Esophagus squamous epithelium (tissue), 5 donors: Measurements from ENCODE around the gene ZNF577. TPM values are rescaled to one million over a fixed set of nuclear protein-coding genes. Genes with fewer than 3 reads are reported as not detected.

ENCODE experiments used
- DNase-seq: peaks from one replicate; lab custom pipeline; 2025; lab: John Stamatoyannopoulos, UW
- H3K27ac ChIP-seq, 4 donors: fragments of 200-600 bp; sonication (generic); one replicate each; pipeline ENCODE4 v1.5.1; 2016 to 2019; ENCODE audit warnings: mild to moderate bottlenecking in 1 of 4
- H3K27me3 ChIP-seq, 4 donors: fragments of 200-600 bp; sonication (generic); 1 replicate in 3 of 4; 2 replicates in 1 of 4; pipeline versions ENCODE4 v1.5.1 to v1.6.0; 2017 to 2021; ENCODE audit warnings: antibody characterized with exemption in 1 of 4
- H3K36me3 ChIP-seq, 3 donors: fragments of 200-600 bp; sonication (generic); one replicate each; pipeline ENCODE4 v1.5.1; 2016 to 2019
- H3K4me1 ChIP-seq, 3 donors: fragments of 200-600 bp; sonication (generic); one replicate each; pipeline ENCODE4 v1.5.1; 2017 to 2019
- H3K4me3 ChIP-seq, 4 donors: fragments of 200-600 bp; sonication (generic); 1 replicate in 3 of 4; 2 replicates in 1 of 4; pipeline ENCODE4 v1.5.1; 2016 to 2019; ENCODE audit warnings: mild to moderate bottlenecking in 2 of 4, moderate library complexity in 1 of 4
- H3K9me3 ChIP-seq, 3 donors: fragments of 200-600 bp; sonication (generic); one replicate each; pipeline ENCODE4 v1.5.1; 2016 to 2019
- CTCF ChIP-seq, 6 experiments: fragments of 450-650 bp in 4 of 6; fragments of 200-600 bp in 2 of 6; sonication (generic) in 2 of 6; IDR thresholded peaks; one replicate each; pipeline ENCODE4 v1.5.1; 2016 to 2019; ENCODE audit warnings: antibody characterized with exemption in 6 of 6, mild to moderate bottlenecking in 4 of 6, moderate library complexity in 4 of 6
- POLR2A ChIP-seq, 4 donors: fragments of 450-650 bp; IDR thresholded peaks; one replicate each; pipeline ENCODE4 v1.6.1; 2017; ENCODE audit warnings: antibody characterized with exemption in 4 of 4, mild to moderate bottlenecking in 4 of 4, moderate library complexity in 3 of 4
- WGBS, 2 donors: methylation state at CpG; one replicate each; pipeline ENCODE4 v1.1.5; 2018; 5-methylcytosine and 5-hydroxymethylcytosine counted together
- intact Hi-C: fragments of 100-400 bp; cut with DNase I; formaldehyde crosslinking; loops from one replicate; pipeline ENCODE4 v1.15.0; 2022
- total RNA-seq, 4 donors: library from RNA; depleted of rRNA; stranded (reverse); fragments of >200 nt; gene quantifications; one replicate each; pipeline ENCODE4 v1.1.0, GENCODE V29; 2016
- donor health status: DM: yes; HTN: yes; CAD: no.

ZNF577 gene
- total RNA-seq, 4 donors from 2014 or later = 2.3 to 13.9 (median 3.3) TPM

GRCh38 chr19:51822325-51822724 lies 65.4 kb downstream of the ZNF577 start:
- H3K27me3 ChIP-seq = no peaks in the 10 kb centered on the region
- TF ChIP-seq CTCF (IDR thresholded peaks at IDR 0.05) (no peak), POLR2A (IDR thresholded peaks at IDR 0.05) (no peak)
- intact Hi-C loops = no loop called here
- DNase-seq = no peak
- H3K27ac ChIP-seq = no peak overlapping the region
- H3K36me3 ChIP-seq = no peaks in the 10 kb centered on the region
- 73 to 85% methylated on average over 2 of the region's 2 CpGs for WGBS, 2 donors
- no peak overlapping the region for H3K4me3 ChIP-seq
- H3K9me3 ChIP-seq = peaks cover 0 to 9% (median 0%) of the 10 kb centered on the region in 3 donors
- no peaks in the 10 kb centered on the region for H3K4me1 ChIP-seq

DNA sequence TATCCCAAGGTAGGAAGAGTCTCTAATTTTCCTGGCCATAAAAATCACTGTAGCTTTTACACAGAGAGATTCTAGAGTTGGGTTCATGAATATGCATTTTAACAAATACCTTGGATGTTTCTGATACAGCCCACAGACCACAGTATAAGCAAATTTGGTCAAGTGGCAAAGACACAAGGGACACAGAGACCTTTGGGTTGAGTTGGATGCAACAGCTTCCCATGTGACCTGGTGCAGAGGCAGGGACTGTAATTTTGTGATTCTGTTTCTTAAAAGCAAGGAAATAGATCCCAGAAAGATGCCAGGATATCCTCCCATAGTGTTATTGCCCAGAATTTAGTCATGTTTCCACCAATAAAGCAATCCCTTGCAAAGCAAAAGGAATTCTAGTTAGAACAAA lies 65.8 kb downstream of the ZNF577 start:
- Histone ChIP-seq H3K27me3 (no peaks in the 10 kb centered on the region), H3K4me3 (no peak overlapping the region), H3K4me1 (no peaks in the 10 kb centered on the region), H3K27ac (no peak overlapping the region), H3K36me3 (no peaks in the 10 kb centered on the region), H3K9me3 (peaks cover 0 to 9% (median 0%) of the 10 kb centered on the region in 3 donors)
- DNase-seq = no peak
- TF ChIP-seq CTCF (IDR thresholded peaks at IDR 0.05) (no peak), POLR2A (IDR thresholded peaks at IDR 0.05) (no peak)
- intact Hi-C loops = no loop called here

- TF ChIP-seq POLR2A (IDR thresholded peaks at IDR 0.05) (no peak), CTCF (IDR thresholded peaks at IDR 0.05) (no peak)
- Histone ChIP-seq H3K27me3 (no peaks in the 10 kb centered on the region), H3K36me3 (no peaks in the 10 kb centered on the region), H3K4me1 (no peaks in the 10 kb centered on the region), H3K4me3 (no peak overlapping the region), H3K9me3 (peaks cover 0 to 9% (median 0%) of the 10 kb centered on the region in 3 donors), H3K27ac (no peak overlapping the region)
- intact Hi-C loops = no loop called here
- 20 to 63% methylated on average over 3 of the region's 3 CpGs for WGBS, 2 donors
- no peak for DNase-seq
Observed at GRCh38 chr19:51821456-51821855, 66.3 kb downstream of the ZNF577 start.

Other genes starting within 250 kb of the ZNF577 start
- gene SIGLEC14, start 241.1 kb downstream of the ZNF577 start, total RNA-seq = 1 to 10 TPM in 1 of 4 donors, under 1 TPM in 1, not detected in 2; 0.97 to 2.9 TPM
- 1 to 10 TPM; 2.8 to 7.9 (median 4.8) TPM for gene SPACA6, start 194.6 kb downstream of the ZNF577 start, total RNA-seq
- gene HAS1, start 164.0 kb downstream of the ZNF577 start, total RNA-seq = under 1 TPM in 1 of 4 donors, not detected in 3; 0.82 TPM
- 1 to 10 TPM in 3 of 4 donors, not detected in 1; 1.7 to 6.2 (median 4.4) TPM for gene FPR1, start 136.1 kb downstream of the ZNF577 start, total RNA-seq
- gene FPR2, start 126.8 kb downstream of the ZNF577 start, total RNA-seq = 1 to 10 TPM in 1 of 4 donors, under 1 TPM in 1, not detected in 2; 0.79 to 2.2 TPM
- gene FPR3, start 92.8 kb downstream of the ZNF577 start, total RNA-seq = 1 to 10 TPM in 3 of 4 donors, under 1 TPM in 1; 0.61 to 8.9 (median 3.6) TPM
- 10 to 100 TPM in 1 of 4 donors, 1 to 10 TPM in 3; 5.8 to 13.0 (median 7.1) TPM for gene ZNF649, start 17.1 kb upstream of the ZNF577 start, total RNA-seq
- 10 to 100 TPM in 1 of 4 donors, 1 to 10 TPM in 3; 2.9 to 12.0 (median 7.6) TPM for gene ZNF613, start 39.5 kb upstream of the ZNF577 start, total RNA-seq
- 10 to 100 TPM in 1 of 4 donors, 1 to 10 TPM in 3; 2.9 to 12.6 (median 6.6) TPM for gene ZNF350, start 98.9 kb upstream of the ZNF577 start, total RNA-seq
- gene ZNF615, start 120.3 kb upstream of the ZNF577 start, total RNA-seq = 10 to 100 TPM in 1 of 4 donors, 1 to 10 TPM in 3; 2.8 to 13.9 (median 5.9) TPM
- 1 to 10 TPM; 2.2 to 8.2 (median 4.0) TPM for gene ZNF614, start 140.4 kb upstream of the ZNF577 start, total RNA-seq
- gene ZNF432, start 160.9 kb upstream of the ZNF577 start, total RNA-seq = 10 to 100 TPM in 1 of 4 donors, 1 to 10 TPM in 3; 4.3 to 13.7 (median 7.6) TPM
- gene ZNF841, start 207.8 kb upstream of the ZNF577 start, total RNA-seq = 10 to 100 TPM in 3 of 4 donors, 1 to 10 TPM in 1; 9.0 to 19.5 (median 17.1) TPM